ENCODE data around the gene CALCOCO1.

CALCOCO1 gene

DNA sequence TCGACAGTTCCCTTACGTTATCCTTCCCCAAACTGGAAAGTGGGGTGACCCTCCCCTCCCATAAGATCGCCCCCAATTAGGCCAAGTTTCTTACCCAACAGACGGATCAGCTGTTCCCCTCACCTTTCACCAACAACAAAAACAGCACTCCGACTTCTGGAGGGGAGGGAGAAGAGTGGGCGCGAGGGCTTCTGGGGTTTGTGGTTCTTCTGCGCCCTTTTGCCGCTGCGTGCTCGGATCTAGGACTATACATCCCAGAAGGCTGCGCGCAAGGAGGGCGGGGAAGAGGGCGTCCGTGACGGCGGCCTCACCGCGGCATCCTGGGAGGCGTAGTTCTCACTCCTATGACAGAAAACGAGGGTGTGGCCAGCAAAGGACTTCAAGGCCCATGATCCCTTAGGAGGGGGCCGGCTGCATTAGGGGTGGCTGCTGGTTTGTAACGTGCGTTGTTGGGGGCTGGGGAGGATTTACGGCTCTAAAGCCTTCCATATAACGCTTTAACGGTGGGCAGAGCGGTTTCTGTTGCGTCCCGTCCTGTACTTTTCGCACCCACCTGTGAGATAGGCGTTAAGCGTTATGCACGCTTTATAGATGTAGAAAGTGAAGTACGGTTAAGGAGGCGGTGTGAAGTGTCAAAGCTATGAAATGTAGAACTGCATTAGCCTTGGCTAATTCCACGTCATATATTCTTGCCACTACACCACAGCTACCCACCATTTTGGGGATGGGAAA, at the start of gene CALCOCO1:
Gene CALCOCO1, minus strand, starts transcription at position 143 of the 732 bp plus-strand sequence. CDS start 2,210 bp downstream, outside the sequence.
- TF ChIP-seq, protein P1, sequence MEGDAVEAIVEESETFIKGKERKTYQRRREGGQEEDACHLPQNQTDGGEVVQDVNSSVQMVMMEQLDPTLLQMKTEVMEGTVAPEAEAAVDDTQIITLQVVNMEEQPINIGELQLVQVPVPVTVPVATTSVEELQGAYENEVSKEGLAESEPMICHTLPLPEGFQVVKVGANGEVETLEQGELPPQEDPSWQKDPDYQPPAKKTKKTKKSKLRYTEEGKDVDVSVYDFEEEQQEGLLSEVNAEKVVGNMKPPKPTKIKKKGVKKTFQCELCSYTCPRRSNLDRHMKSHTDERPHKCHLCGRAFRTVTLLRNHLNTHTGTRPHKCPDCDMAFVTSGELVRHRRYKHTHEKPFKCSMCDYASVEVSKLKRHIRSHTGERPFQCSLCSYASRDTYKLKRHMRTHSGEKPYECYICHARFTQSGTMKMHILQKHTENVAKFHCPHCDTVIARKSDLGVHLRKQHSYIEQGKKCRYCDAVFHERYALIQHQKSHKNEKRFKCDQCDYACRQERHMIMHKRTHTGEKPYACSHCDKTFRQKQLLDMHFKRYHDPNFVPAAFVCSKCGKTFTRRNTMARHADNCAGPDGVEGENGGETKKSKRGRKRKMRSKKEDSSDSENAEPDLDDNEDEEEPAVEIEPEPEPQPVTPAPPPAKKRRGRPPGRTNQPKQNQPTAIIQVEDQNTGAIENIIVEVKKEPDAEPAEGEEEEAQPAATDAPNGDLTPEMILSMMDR (IDR thresholded peaks at IDR 0.05; ENCODE audit: control extremely low read depth, extremely low read depth, low read depth, missing control alignments), result no peak
- peak; percentile 97 for DNase-seq (ENCODE audit: extremely low spot score)
- CTCF ChIA-PET, result interaction anchor here (0.8 to 19.1 kb wide), 12 partner anchors 8 to 184 kb away, joined by 3 to 460 read pairs (median 4); partner anchors contain the start of gene ATP5MC2
- POLR2A ChIA-PET, result no interaction called here

- CTCF ChIA-PET, result interaction anchor here (1.4 to 2.1 kb wide), 2 partner anchors 13 to 30 kb away, joined by 5 to 6 read pairs; no protein-coding TSS in a partner anchor
- DNase-seq (ENCODE audit: extremely low spot score), result no peak
- POLR2A ChIA-PET, result no interaction called here
- TF ChIP-seq, protein P1 (IDR thresholded peaks at IDR 0.05; ENCODE audit: control extremely low read depth, extremely low read depth, low read depth, missing control alignments), result no peak
These were observed 49.6 kb upstream of the CALCOCO1 start for GRCh38 chr12:53776872-53777271.

GRCh38 chr12:53775478-53776145, 48.4 kb upstream of the CALCOCO1 start:
- TF ChIP-seq, protein P1 (IDR thresholded peaks at IDR 0.05; ENCODE audit: control extremely low read depth, extremely low read depth, low read depth, missing control alignments), result no peak
- DNase-seq (ENCODE audit: extremely low spot score), result no peak
- ChIA-PET CTCF (interaction anchor here (1.4 to 2.1 kb wide), 6 partner anchors 14 to 233 kb away, joined by 3 to 8 read pairs (median 5); no protein-coding TSS in a partner anchor), POLR2A (no interaction called here)

- ChIA-PET CTCF (interaction anchor here (0.6 to 2.6 kb wide), 3 partner anchors 13 to 255 kb away, joined by 3 to 11 read pairs (median 6); no protein-coding TSS in a partner anchor), POLR2A (no interaction called here)
- TF ChIP-seq, protein P1 (IDR thresholded peaks at IDR 0.05; ENCODE audit: control extremely low read depth, extremely low read depth, low read depth, missing control alignments), result no peak
- DNase-seq (ENCODE audit: extremely low spot score), result no peak
These were observed 43.0 kb upstream of the CALCOCO1 start for GRCh38 chr12:53770281-53770680.

GRCh38 chr12:53768976-53769375, 41.7 kb upstream of the CALCOCO1 start:
- CTCF ChIA-PET, result interaction anchor here (0.8 to 2.6 kb wide), 4 partner anchors 12 to 24 kb away, joined by 3 to 11 read pairs (median 3); partner anchors contain the start of gene CISTR
- POLR2A ChIA-PET, result interaction anchor here (0.6 to 0.8 kb wide), 2 partner anchors 51 to 87 kb away, joined by 5 to 6 read pairs; no protein-coding TSS in a partner anchor
- TF ChIP-seq, protein P1 (IDR thresholded peaks at IDR 0.05; ENCODE audit: control extremely low read depth, extremely low read depth, low read depth, missing control alignments), result no peak
- no peak for DNase-seq (ENCODE audit: extremely low spot score)

DNA sequence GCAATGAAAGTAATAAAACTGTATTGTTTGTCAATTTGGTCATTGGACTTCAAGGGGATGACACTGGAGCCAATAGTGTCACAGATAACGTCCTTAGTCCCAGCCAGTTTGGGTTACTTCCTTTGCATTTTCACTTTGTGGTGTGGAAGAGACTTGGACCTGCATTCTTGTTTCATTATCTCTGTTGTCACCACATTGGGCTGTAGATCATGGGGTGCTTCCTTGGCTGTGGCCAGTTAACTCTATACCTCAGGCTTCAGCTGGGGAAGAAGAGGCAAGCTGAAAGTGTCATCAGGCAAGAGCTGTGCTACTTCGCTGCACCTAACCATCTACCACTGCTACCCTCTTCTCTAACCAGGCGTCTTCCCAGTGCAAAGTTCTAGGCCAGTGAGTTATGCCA, 39.6 kb upstream of the CALCOCO1 start:
- POLR2A ChIA-PET, result no interaction called here
- TF ChIP-seq, protein P1 (IDR thresholded peaks at IDR 0.05; ENCODE audit: control extremely low read depth, extremely low read depth, low read depth, missing control alignments), result no peak
- CTCF ChIA-PET, result interaction anchor here (3.7 to 4.5 kb wide), 2 partner anchors 10 to 21 kb away, joined by 20 to 37 read pairs; no protein-coding TSS in a partner anchor
- no peak for DNase-seq (ENCODE audit: extremely low spot score)

Data from GM10248 (cell line).